T-helper 17 cell (primary cell): ENCODE measurements around the gene TEN1. TPM values are rescaled to one million over a fixed set of nuclear protein-coding genes. Genes with fewer than 3 reads are reported as not detected.
A peak's percentile ranks its signal among the peaks of the same experiment; 100 is the strongest.

ENCODE experiments used
- ATAC-seq: fragments of 150-1000 bp; cut with Tn5 transposase; 2 replicates; pipeline ENCODE4 v1.10.0; 2021; ENCODE audit warnings: mild to moderate bottlenecking, moderate library complexity
- DNase-seq, 3 donors: peaks; one replicate each; pipeline versions ENCODE4 v3.0.0 to v3.0.0-alpha.2; 2020 to 2021
- H3K9me3 ChIP-seq: one replicate; pipeline ENCODE4 v1.7.0; 2013; ENCODE audit warnings: low read length, mild to moderate bottlenecking; ENCODE audit not compliant: control insufficient read depth, poor library complexity, severe bottlenecking
- H3K27ac Mint-ChIP-seq: one replicate; pipeline ENCODE4 v1.8.0; 2022; ENCODE audit warnings: mild to moderate bottlenecking, moderate library complexity, mixed read lengths
- H3K27me3 Mint-ChIP-seq: one replicate; pipeline ENCODE4 v1.8.0; 2022; ENCODE audit warnings: mixed read lengths
- H3K36me3 Mint-ChIP-seq: one replicate; pipeline ENCODE4 v1.8.0; 2022; ENCODE audit warnings: low read depth, mixed read lengths
- H3K4me1 Mint-ChIP-seq: one replicate; pipeline ENCODE4 v1.8.0; 2022; ENCODE audit warnings: mild to moderate bottlenecking, mixed read lengths
- H3K4me3 Mint-ChIP-seq: one replicate; pipeline ENCODE4 v1.8.0; 2022; ENCODE audit warnings: mild to moderate bottlenecking, moderate library complexity, mixed read lengths
- total RNA-seq, 4 donors: library from RNA in 2 of 4; stranded (reverse) in 2 of 4; gene quantifications; one replicate each; pipeline ENCODE4 v1.2.3 and lab custom pipeline; 2022 to 2026

The TEN1 gene
- total RNA-seq, 2 donors from 2014 or later, result 10.3 to 13.4 TPM

DNA sequence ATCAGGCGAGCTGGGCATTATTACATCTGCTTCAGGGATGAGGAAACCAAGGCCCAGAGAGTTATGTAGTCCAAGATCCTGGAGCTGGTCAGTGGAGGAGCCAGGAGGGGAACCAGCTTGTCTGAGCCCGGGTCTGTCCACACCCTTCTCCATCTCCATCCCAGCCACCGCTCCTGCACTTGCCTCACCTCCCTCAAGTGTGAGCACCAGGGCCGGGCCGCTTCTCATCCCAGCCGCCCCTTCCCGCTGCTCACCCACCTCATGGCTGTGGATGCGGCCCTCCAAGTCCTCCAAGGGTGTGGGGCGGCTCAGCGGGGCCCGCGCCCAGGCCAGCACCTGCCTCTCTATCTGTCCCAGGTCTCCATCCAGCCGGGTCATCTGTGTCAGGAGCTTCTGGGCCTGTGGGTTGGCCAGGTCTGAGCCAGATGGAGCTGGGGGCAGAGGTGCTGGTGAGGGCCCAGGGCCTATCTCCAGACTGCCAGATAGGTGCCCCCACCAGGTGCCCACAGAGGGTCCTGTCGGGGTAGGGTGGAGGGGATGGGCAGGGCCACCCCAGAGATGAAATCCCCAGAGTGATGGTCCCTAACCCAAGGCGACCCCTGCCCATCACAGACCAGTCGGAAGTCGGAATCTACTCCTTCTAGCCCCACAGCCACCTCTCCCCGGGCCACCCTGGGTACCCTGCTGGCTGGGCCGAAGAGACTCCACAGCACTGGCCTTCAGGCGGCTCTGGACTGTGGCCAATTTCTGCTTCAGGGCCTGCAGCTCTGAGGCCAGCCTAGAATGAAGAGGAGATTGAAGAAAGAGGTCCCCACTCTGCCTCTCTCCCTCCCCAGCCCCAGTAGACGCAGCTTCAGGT lies 38.7 kb downstream of the TEN1 start:
- no peak overlapping the region for H3K4me3 Mint-ChIP-seq
- H3K27me3 Mint-ChIP-seq, result no peaks in the 10 kb centered on the region
- DNase-seq, result no peak
- no peak overlapping the region for H3K27ac Mint-ChIP-seq
- H3K9me3 ChIP-seq, result no peaks in the 10 kb centered on the region
- ATAC-seq, result no peak
- H3K4me1 Mint-ChIP-seq, result peaks cover 7% of the 10 kb centered on the region
- no peaks in the 10 kb centered on the region for H3K36me3 Mint-ChIP-seq

- Mint-ChIP-seq H3K4me1 (peaks cover 7% of the 10 kb centered on the region), H3K4me3 (no peak overlapping the region), H3K27ac (no peak overlapping the region), H3K27me3 (no peaks in the 10 kb centered on the region), H3K36me3 (no peaks in the 10 kb centered on the region)
- ATAC-seq (no peak), DNase-seq (no peak)
- no peaks in the 10 kb centered on the region for H3K9me3 ChIP-seq
These were observed 39.3 kb downstream of the TEN1 start for GRCh38 chr17:76018340-76018680.

DNA sequence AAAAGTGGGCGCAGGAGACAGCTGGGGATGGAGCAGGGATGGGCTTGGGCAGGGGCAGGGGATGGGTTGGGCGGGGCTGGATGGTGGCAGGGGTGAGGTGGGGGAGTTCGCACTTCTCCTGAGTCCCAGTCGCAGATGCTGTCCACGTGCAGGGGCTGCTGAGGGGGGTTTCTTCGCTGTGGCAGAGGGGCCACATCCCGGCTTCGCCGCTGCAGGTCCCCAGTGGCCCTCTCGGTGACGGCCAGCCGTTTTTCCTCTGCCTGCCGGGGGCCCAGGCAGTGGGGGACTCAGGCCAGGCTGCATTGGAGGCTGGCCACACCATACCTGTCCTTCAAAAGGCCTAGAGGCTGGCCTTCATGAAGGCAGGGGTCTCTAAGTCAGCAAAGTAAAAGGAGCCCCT lies 39.8 kb downstream of the TEN1 start:
- Mint-ChIP-seq H3K4me1 (peaks cover 7% of the 10 kb centered on the region), H3K4me3 (no peak overlapping the region), H3K27ac (no peak overlapping the region), H3K27me3 (no peaks in the 10 kb centered on the region), H3K36me3 (no peaks in the 10 kb centered on the region)
- no peaks in the 10 kb centered on the region for H3K9me3 ChIP-seq
- ATAC-seq (no peak), DNase-seq (no peak)

- no peak for ATAC-seq
- Mint-ChIP-seq H3K4me3 (no peak overlapping the region), H3K4me1 (peaks cover 2% of the 10 kb centered on the region), H3K27ac (peak overlapping the region; percentile 27), H3K27me3 (no peaks in the 10 kb centered on the region), H3K36me3 (no peaks in the 10 kb centered on the region)
- no peaks in the 10 kb centered on the region for H3K9me3 ChIP-seq
- no peak for DNase-seq
These were observed 40.9 kb downstream of the TEN1 start for GRCh38 chr17:76019833-76020467.

- Mint-ChIP-seq H3K27me3 (no peaks in the 10 kb centered on the region), H3K27ac (no peak overlapping the region), H3K36me3 (no peaks in the 10 kb centered on the region)
These were observed 43.2 kb downstream of the TEN1 start for GRCh38 chr17:76022285-76022684.

DNA sequence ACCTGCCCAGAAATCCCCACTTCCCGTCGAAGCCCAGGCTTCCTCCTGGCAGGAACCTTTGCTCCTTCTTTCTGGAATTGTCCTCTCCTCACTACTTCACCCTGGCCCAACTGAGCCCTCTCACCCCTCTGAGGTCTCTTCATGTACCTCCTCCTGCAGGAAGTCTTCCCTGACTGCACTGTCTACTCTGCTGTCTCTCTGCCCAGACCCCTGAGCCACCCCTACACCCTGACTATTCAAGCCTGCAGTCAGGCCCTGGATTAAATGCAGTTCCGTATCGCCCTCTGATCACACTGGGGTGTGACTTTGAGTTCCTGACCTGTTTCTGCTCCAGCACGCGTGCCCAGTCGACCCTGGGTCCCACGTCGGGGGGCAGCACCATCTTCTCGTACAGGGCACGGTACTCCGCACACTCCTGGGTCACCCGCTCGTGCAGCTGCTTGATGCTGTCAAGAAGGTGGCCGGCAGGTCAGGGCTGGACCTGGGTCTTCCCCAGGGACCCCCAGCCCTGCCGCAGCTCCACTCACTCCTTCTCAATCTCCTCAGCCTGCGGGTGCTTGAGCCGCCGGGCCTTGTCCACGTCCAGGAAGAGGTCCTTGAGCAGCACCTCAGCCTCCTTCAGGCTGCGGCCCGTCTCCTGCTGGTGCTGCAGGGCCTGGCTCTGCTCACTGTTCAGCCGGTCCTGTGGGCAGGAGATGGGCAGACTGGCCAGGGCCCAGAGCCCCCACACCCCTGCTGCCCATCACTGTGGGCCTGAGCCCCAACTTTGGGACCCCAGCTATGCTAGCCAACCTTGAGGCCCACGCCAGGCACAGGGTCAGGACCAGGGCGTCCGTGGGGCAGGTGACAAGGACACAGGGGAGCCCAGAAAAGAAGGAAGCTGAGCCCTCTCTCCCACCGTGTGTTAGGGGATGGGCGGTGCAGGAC lies 44.2 kb downstream of the TEN1 start:
- H3K27ac Mint-ChIP-seq, result no peak overlapping the region
- DNase-seq (no peak), ATAC-seq (no peak)
- no peaks in the 10 kb centered on the region for H3K9me3 ChIP-seq
- no peak overlapping the region for H3K4me3 Mint-ChIP-seq
- H3K27me3 Mint-ChIP-seq, result no peaks in the 10 kb centered on the region
- H3K36me3 Mint-ChIP-seq, result no peaks in the 10 kb centered on the region
- peaks cover 2% of the 10 kb centered on the region for H3K4me1 Mint-ChIP-seq

More at GRCh38 chr17:76022285-76022684, 43.2 kb downstream of the TEN1 start:
- ATAC-seq, result no peak
- no peak overlapping the region for H3K4me3 Mint-ChIP-seq
- DNase-seq, result no peak
- no peaks in the 10 kb centered on the region for H3K9me3 ChIP-seq
- peaks cover 2% of the 10 kb centered on the region for H3K4me1 Mint-ChIP-seq

DNA sequence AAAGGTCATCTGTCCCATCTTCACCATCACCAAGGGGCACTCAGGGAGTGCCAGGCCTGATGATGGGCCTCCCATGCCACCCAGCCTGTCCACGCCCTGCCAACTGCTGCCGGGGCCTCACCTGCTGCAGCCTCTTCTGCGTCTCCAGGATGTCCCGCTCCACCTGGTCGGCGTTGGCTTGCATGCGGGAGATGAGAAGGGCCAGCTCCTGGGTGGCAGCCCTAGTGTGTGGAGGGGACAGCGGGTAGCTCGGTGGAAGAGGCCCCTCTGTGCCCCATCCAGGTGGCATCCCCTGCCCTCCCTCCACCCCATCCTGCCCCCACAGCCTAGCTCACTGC lies 44.8 kb downstream of the TEN1 start:
- no peaks in the 10 kb centered on the region for H3K36me3 Mint-ChIP-seq
- no peak overlapping the region for H3K27ac Mint-ChIP-seq
- no peaks in the 10 kb centered on the region for H3K9me3 ChIP-seq
- ATAC-seq (no peak), DNase-seq (no peak)
- no peaks in the 10 kb centered on the region for H3K27me3 Mint-ChIP-seq
- peaks cover 2% of the 10 kb centered on the region for H3K4me1 Mint-ChIP-seq
- H3K4me3 Mint-ChIP-seq, result no peak overlapping the region

DNA sequence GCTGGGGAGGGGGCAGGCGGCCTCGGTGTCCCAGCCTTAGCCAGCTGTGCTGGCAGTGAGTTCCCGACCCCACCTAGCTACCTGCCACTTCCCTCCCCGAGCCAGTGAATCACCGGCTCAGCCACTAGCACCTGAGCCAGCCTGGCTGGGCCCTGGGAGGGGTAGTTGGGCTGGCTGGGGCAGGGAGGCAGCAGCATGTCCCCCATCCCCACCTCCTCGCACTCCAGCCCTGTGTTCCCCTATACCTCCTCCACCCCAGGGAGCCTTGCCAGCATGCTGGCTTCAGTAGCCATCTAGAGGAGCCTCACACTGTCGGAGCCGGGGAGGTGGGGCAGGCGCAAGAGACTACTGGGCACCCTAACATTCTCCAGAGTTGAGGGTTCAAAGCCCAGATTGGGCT lies 45.3 kb downstream of the TEN1 start:
- no peak overlapping the region for H3K27ac Mint-ChIP-seq
- no peak for DNase-seq
- no peak for ATAC-seq
- no peaks in the 10 kb centered on the region for H3K27me3 Mint-ChIP-seq
- no peaks in the 10 kb centered on the region for H3K36me3 Mint-ChIP-seq
- no peak overlapping the region for H3K4me3 Mint-ChIP-seq
- peaks cover 7% of the 10 kb centered on the region for H3K4me1 Mint-ChIP-seq
- H3K9me3 ChIP-seq, result no peaks in the 10 kb centered on the region

DNA sequence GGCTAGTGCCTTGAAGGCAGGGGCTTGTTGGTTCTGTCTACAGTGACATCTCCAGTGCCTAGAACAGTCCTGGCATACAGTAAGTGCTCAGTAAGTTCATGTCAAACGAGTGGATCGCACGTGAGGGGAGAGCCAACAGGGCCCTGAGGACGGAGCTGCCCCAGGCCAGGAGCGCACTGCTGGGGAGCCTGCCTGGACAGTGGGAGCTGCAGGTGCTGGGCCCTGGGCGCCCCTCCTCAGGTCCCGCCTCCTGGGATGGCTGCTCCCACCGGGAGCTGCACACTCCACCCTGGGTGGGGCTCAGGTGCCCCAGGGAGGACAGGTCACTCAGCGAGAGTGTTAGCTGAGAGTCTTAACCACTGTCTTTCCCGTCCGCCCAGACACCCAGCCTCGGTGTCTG lies 46.3 kb downstream of the TEN1 start:
- H3K27me3 Mint-ChIP-seq, result no peaks in the 10 kb centered on the region
- no peak overlapping the region for H3K27ac Mint-ChIP-seq
- no peak overlapping the region for H3K4me3 Mint-ChIP-seq
- H3K36me3 Mint-ChIP-seq, result no peaks in the 10 kb centered on the region
- DNase-seq (no peak), ATAC-seq (no peak)
- H3K4me1 Mint-ChIP-seq, result peaks cover 12% of the 10 kb centered on the region
- H3K9me3 ChIP-seq, result no peaks in the 10 kb centered on the region

- peaks cover 12% of the 10 kb centered on the region for H3K4me1 Mint-ChIP-seq
- DNase-seq (no peak), ATAC-seq (no peak)
- H3K27me3 Mint-ChIP-seq, result no peaks in the 10 kb centered on the region
- H3K27ac Mint-ChIP-seq, result no peak overlapping the region
- no peak overlapping the region for H3K4me3 Mint-ChIP-seq
- no peaks in the 10 kb centered on the region for H3K36me3 Mint-ChIP-seq
- H3K9me3 ChIP-seq, result no peaks in the 10 kb centered on the region
These were observed 47.7 kb downstream of the TEN1 start for GRCh38 chr17:76026714-76027158.

DNA sequence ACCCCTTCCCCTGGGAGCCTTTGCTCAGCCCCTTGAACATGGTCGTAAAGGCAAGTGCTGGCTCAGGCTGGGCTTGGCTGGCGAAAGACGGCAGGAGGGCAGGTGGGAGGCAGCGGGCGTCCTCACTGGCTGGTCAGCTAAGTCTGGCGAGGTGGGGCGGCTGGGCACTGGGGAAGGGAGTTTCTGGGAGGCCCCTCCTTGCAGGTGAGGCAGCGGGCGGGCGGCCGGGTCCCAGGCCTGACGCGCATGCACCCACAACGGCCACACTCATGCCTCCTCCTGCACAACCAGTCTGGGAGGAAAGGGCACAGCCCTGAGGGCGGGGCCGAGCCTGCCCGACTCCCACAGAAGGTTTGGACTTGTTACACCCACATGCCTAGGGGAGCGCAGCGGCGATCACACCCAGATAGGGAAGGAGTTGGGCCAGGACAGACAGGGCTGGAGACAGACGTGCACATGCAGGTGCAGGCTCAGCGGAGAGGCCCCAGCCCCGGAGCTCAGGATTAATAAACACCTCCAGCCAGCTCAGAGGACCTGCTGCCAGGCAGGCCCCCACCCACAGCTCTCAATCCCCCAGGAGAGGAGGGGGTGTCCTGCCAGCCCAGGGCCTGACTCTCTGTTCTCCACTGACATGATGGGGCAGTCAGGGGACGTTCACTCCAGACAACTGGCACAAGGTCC lies 48.3 kb downstream of the TEN1 start, which contains the start of gene EVPL:
TSS of gene EVPL (minus strand) at position 148 of the 681 bp plus-strand sequence. CDS start at position 40, 108 bp downstream.
- Mint-ChIP-seq H3K27ac (no peak within 1 kb of the TSS), H3K4me1 (peaks cover 12% of the 10 kb centered on the region), H3K27me3 (no peaks in the 10 kb centered on the region), H3K36me3 (no peaks in the 10 kb centered on the region), H3K4me3 (no peak within 1 kb of the TSS)
- DNase-seq (no peak), ATAC-seq (no peak)
- no peaks in the 10 kb centered on the region for H3K9me3 ChIP-seq

DNA sequence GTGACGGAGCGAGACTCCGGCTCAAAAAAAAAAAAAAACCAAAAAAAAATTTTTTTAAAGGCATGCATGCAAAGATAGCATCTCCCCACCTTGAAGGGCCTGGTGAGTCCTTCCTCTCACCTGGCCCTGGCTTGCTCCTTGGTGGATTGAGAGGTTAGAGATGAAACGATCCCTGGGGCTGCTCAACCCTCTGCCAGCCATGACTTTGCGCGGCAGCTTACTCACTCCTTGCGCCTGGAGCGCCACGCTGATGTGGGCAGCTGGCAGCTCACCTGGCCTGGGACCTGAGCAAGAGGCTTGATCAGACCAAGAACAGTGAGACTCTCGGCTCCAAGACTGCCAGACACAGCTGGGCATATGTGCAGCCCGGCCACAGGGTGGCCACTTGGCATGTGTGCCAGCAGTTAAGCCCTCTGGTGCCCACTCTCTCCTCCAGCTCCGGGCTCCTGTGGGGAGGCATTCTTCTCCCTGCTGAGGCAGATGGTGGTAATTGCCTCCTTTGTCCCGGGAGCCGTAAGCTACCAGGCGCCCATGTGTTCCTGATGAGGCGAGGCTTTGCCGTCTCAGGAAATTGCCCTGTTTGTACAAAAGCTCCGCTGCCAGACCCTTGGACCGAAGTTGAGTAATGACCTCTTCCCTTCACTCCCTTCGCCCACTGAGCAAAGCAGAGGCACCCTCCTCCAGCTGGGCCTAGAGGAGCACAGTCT lies 53.2 kb downstream of the TEN1 start:
- Mint-ChIP-seq H3K36me3 (no peaks in the 10 kb centered on the region), H3K27ac (no peak overlapping the region), H3K4me1 (peaks cover 13% of the 10 kb centered on the region), H3K27me3 (no peaks in the 10 kb centered on the region), H3K4me3 (no peak overlapping the region)
- DNase-seq, result no peak
- ATAC-seq, result no peak
- H3K9me3 ChIP-seq, result no peaks in the 10 kb centered on the region
